HEK293T (cell line): ENCODE measurements around the gene DOCK1.

Source experiments
- ARNT ChIP-seq: fragments of 450-650 bp; IDR thresholded peaks from 2 replicates; pipeline ENCODE4 v1.6.1; 2017; ENCODE audit warnings: mild to moderate bottlenecking
- BHLHE40 ChIP-seq: fragments of 450-650 bp; IDR thresholded peaks from 2 replicates; pipeline ENCODE4 v1.6.1; 2016; ENCODE audit warnings: mild to moderate bottlenecking, moderate library complexity, borderline replicate concordance
- ELF4 ChIP-seq: fragments of 450-650 bp; IDR thresholded peaks from 2 replicates; pipeline ENCODE4 v1.6.1; 2017; ENCODE audit warnings: antibody characterized with exemption
- FOXA1 ChIP-seq: fragments of 450-650 bp; IDR thresholded peaks from 2 replicates; pipeline ENCODE4 v1.6.1; 2016; ENCODE audit warnings: mild to moderate bottlenecking
- FOXK2 ChIP-seq: fragments of 450-650 bp; IDR thresholded peaks from 2 replicates; pipeline ENCODE4 v1.6.1; 2016; ENCODE audit warnings: mild to moderate bottlenecking
- FOXM1 ChIP-seq: fragments of 450-650 bp; IDR thresholded peaks from 2 replicates; pipeline ENCODE4 v1.6.1; 2017; ENCODE audit warnings: mild to moderate bottlenecking, borderline replicate concordance
- HDGF ChIP-seq: fragments of 450-650 bp; IDR thresholded peaks from 2 replicates; pipeline ENCODE4 v1.6.1; 2017; ENCODE audit warnings: antibody characterized with exemption, borderline replicate concordance
- L3MBTL2 ChIP-seq: fragments of 450-650 bp; conservative IDR thresholded peaks from 2 replicates; pipeline ENCODE4 v1.6.1; 2016; ENCODE audit warnings: mild to moderate bottlenecking
- LEF1 ChIP-seq: fragments of 450-650 bp; IDR thresholded peaks from 2 replicates; pipeline ENCODE4 v1.6.1; 2017; ENCODE audit warnings: mild to moderate bottlenecking, borderline replicate concordance
- PKNOX1 ChIP-seq: fragments of 450-650 bp; IDR thresholded peaks from 2 replicates; pipeline ENCODE4 v1.6.1; 2016
- SP1 ChIP-seq: fragments of 450-650 bp; IDR thresholded peaks from 2 replicates; pipeline ENCODE4 v1.6.1; 2017
- SUZ12 ChIP-seq: fragments of 450-650 bp; IDR thresholded peaks from 2 replicates; pipeline ENCODE4 v1.6.1; 2016; ENCODE audit warnings: mild to moderate bottlenecking
- ZNF384 ChIP-seq: fragments of 450-650 bp; IDR thresholded peaks from 2 replicates; pipeline ENCODE4 v1.6.1; 2016

- TF ChIP-seq LEF1 (no peak), SP1 (no peak), FOXA1 (no peak), ELF4 (no peak), PKNOX1 (no peak), SUZ12 (no peak), BHLHE40 (no peak), FOXM1 (no peak), FOXK2 (no peak), ZNF384 (no peak), ARNT (no peak), L3MBTL2 (no peak), HDGF (no peak)
Observed at GRCh38 chr10:127307338-127307737, 402.1 kb downstream of the DOCK1 start.
